ENCODE results near the gene SLC10A7.

DNA sequence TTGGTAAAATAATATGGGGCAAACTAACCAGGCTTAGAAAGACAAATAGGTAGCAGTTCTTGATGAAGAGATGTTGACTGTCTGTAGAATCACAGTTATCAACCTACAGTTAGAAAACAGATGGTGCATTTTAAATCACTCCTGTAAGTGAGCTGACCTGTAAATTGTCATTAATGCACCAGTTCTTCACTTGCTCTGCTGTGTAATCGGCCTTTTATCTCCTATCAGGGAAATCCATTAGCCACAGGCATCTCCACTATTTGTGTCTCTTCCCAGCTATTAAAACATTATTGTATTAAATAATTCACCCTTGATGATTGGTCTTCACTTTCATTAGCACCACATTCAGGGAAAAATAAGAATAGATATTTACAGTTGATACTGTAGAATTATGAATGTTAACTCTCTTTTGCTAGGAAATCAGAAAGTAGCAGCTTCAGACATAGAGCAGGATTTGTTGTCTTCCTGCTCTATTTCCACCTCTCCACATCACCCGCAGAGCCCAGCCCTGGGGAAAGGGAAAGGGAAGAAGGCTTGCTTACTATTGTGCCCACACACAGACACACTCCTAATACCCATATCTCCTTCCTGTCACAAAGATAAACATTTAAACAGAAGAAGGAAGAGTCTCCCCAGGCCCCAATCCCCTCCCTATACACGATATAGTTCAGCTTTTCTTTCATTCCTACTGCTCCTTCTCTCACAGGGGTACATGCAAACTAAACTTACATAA, 210.3 kb downstream of the SLC10A7 start:
- TF ChIP-seq, protein P1, sequence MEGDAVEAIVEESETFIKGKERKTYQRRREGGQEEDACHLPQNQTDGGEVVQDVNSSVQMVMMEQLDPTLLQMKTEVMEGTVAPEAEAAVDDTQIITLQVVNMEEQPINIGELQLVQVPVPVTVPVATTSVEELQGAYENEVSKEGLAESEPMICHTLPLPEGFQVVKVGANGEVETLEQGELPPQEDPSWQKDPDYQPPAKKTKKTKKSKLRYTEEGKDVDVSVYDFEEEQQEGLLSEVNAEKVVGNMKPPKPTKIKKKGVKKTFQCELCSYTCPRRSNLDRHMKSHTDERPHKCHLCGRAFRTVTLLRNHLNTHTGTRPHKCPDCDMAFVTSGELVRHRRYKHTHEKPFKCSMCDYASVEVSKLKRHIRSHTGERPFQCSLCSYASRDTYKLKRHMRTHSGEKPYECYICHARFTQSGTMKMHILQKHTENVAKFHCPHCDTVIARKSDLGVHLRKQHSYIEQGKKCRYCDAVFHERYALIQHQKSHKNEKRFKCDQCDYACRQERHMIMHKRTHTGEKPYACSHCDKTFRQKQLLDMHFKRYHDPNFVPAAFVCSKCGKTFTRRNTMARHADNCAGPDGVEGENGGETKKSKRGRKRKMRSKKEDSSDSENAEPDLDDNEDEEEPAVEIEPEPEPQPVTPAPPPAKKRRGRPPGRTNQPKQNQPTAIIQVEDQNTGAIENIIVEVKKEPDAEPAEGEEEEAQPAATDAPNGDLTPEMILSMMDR (IDR thresholded peaks at IDR 0.05) = no peak
- TF ChIP-seq POLR2A (IDR thresholded peaks at IDR 0.05) (no peak), EP300 (IDR thresholded peaks at IDR 0.05) (no peak)

All from ovary (tissue), 3 donors.